OCI-LY3 (cell line): Measurements from ENCODE around the gene THTPA.

Experiments used
- H2AFZ ChIP-seq: fragments of 200-600, 300-600 bp; shearing (Covaris generic); 2 replicates; pipeline ENCODE4 v1.6.0; 2014; ENCODE audit warnings: antibody characterized with exemption, low read depth, low read length
- H3K27ac ChIP-seq: fragments of 200-600, 300-600 bp; sonication (generic); 2 replicates; pipeline ENCODE4 v1.5.1; 2014; ENCODE audit warnings: mild to moderate bottlenecking, low read length, moderate library complexity, mixed read lengths
- H3K27me3 ChIP-seq: fragments of 200-600, 300-600 bp; sonication (generic); 2 replicates; pipeline ENCODE4 v1.6.1; 2014; ENCODE audit warnings: low read depth, low read length, mixed read lengths
- H3K36me3 ChIP-seq: fragments of 200-600, 300-600 bp; sonication (generic); replicated peaks from 2 replicates; pipeline ENCODE3; 2014; ENCODE audit warnings: low read depth, low read length, mixed read lengths
- H3K4me1 ChIP-seq: fragments of 300-600, 200-600 bp; sonication (generic); 2 replicates; pipeline ENCODE4 v1.6.1; 2014; ENCODE audit warnings: low read length, mixed read lengths
- H3K4me2 ChIP-seq: fragments of 200-600, 300-600 bp; sonication (generic); 2 replicates; pipeline ENCODE4 v1.6.1; 2014; ENCODE audit warnings: low read length, mixed read lengths
- H3K4me3 ChIP-seq: fragments of 300-600, 200-600 bp; sonication (generic); 2 replicates; pipeline ENCODE4 v1.5.1; 2014; ENCODE audit warnings: antibody characterized with exemption, mild to moderate bottlenecking, low read length, moderate library complexity
- H3K79me2 ChIP-seq: fragments of 300-600, 200-600 bp; shearing (Covaris generic); 2 replicates; pipeline ENCODE4 v1.6.1; 2014; ENCODE audit warnings: mild to moderate bottlenecking, low read length, mixed read lengths
- H3K9ac ChIP-seq: fragments of 300-600, 200-600 bp; shearing (Covaris generic); 2 replicates; pipeline ENCODE4 v1.6.0; 2014; ENCODE audit warnings: mild to moderate bottlenecking, low read length, moderate library complexity
- H3K9me3 ChIP-seq: fragments of 200-600, 300-600 bp; shearing (Covaris generic); 2 replicates; pipeline ENCODE4 v1.6.1; 2014; ENCODE audit warnings: low read length, mixed read lengths; ENCODE audit not compliant: insufficient read depth
- H4K20me1 ChIP-seq: fragments of 200-600, 300-600 bp; sonication (generic); 2 replicates; pipeline ENCODE4 v1.6.1; 2016; ENCODE audit warnings: low read length, mixed read lengths; ENCODE audit not compliant: insufficient read depth
- EZH2phosphoT487 ChIP-seq: fragments of 200-600 bp; shearing (Covaris generic); IDR thresholded peaks from 2 replicates; pipeline ENCODE4 v1.6.1; 2018; ENCODE audit warnings: antibody characterized with exemption, mixed run types, low read depth
- TF ChIP-seq, protein P1 (sequence below): fragments of 200-600, 300-600 bp; sonication (generic); IDR thresholded peaks from 2 replicates; pipeline ENCODE4 v1.5.1; 2014; ENCODE audit warnings: antibody characterized with exemption, low read length, low read depth

Gene THTPA

DNA sequence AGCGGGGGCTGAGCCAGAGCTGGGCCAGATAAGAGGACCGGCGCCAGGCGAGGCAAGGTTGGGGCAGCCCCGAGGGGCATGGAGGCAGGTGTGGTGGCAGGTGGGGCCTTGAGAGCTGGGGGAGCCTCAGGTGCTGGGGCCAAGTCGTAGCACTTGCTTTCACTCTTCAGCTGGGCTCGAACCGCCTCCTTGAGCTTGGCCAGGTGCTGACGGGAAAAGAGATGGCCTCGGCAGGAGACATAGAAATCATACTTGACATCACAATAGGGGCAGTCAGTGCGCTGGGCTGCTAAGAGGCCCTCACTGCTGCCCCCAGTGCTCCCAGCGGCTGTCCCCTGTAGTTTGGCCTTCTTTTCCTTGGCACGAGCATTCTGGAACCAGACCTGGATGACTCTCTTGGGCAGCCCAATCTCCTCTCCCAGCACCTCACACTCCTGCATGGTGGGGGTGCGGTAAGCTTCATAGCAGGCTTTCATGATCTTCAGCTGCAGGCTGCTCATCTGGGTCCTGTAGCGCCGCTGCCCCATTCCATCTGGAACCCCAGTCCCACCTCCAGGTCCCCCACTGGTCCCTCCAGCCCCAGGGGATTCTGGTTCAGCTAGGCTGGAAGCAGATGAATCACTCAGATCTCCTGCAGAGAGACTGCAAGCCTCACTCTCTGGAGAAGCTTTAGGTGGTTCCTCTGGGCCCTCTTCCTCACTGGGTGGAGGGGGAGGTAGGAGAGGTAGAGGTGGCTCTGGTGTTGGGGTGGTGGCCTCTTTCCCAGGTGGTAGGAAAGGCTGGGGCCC lies 32.6 kb upstream of the THTPA start:
- no peak overlapping the region for H3K9ac ChIP-seq
- H3K79me2 ChIP-seq, result no peaks in the 10 kb centered on the region
- H3K9me3 ChIP-seq, result no peaks in the 10 kb centered on the region
- H3K27me3 ChIP-seq, result no peaks in the 10 kb centered on the region
- H3K4me2 ChIP-seq, result no peak overlapping the region
- no peaks in the 10 kb centered on the region for H4K20me1 ChIP-seq
- no peaks in the 10 kb centered on the region for H3K36me3 ChIP-seq
- H2AFZ ChIP-seq, result no peak overlapping the region
- no peak overlapping the region for H3K27ac ChIP-seq
- H3K4me1 ChIP-seq, result no peaks in the 10 kb centered on the region
- TF ChIP-seq, protein P1, sequence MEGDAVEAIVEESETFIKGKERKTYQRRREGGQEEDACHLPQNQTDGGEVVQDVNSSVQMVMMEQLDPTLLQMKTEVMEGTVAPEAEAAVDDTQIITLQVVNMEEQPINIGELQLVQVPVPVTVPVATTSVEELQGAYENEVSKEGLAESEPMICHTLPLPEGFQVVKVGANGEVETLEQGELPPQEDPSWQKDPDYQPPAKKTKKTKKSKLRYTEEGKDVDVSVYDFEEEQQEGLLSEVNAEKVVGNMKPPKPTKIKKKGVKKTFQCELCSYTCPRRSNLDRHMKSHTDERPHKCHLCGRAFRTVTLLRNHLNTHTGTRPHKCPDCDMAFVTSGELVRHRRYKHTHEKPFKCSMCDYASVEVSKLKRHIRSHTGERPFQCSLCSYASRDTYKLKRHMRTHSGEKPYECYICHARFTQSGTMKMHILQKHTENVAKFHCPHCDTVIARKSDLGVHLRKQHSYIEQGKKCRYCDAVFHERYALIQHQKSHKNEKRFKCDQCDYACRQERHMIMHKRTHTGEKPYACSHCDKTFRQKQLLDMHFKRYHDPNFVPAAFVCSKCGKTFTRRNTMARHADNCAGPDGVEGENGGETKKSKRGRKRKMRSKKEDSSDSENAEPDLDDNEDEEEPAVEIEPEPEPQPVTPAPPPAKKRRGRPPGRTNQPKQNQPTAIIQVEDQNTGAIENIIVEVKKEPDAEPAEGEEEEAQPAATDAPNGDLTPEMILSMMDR, result no peak
- TF ChIP-seq EZH2phosphoT487, result no peak
- no peak overlapping the region for H3K4me3 ChIP-seq

DNA sequence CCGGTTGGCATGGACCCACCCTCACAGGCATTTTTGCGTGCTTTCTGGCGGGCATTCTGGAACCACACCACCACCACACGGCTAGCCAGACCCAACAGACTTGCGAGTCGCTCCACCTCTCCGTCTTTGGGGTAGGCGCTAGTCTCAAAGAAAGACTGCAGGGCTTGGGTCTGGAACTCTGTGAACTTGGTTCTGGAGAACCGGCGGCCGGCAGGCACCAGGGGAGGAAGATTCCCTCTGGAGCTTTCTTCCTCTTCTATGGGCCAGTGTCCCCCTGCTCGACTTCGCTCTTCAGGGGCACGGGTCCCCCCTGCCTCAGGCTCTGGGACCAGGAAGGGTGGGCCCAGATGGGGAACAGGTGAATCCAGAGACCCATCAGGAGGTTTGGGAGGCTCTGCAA lies 31.1 kb upstream of the THTPA start:
- H3K4me3 ChIP-seq, result no peak overlapping the region
- TF ChIP-seq EZH2phosphoT487, result no peak
- TF ChIP-seq, protein P1, result no peak
- no peaks in the 10 kb centered on the region for H3K27me3 ChIP-seq
- H3K27ac ChIP-seq, result no peak overlapping the region
- H3K79me2 ChIP-seq, result no peaks in the 10 kb centered on the region
- no peak overlapping the region for H3K4me2 ChIP-seq
- no peaks in the 10 kb centered on the region for H3K36me3 ChIP-seq
- no peak overlapping the region for H2AFZ ChIP-seq
- H3K4me1 ChIP-seq, result no peaks in the 10 kb centered on the region
- H4K20me1 ChIP-seq, result no peaks in the 10 kb centered on the region
- no peaks in the 10 kb centered on the region for H3K9me3 ChIP-seq
- H3K9ac ChIP-seq, result no peak overlapping the region

DNA sequence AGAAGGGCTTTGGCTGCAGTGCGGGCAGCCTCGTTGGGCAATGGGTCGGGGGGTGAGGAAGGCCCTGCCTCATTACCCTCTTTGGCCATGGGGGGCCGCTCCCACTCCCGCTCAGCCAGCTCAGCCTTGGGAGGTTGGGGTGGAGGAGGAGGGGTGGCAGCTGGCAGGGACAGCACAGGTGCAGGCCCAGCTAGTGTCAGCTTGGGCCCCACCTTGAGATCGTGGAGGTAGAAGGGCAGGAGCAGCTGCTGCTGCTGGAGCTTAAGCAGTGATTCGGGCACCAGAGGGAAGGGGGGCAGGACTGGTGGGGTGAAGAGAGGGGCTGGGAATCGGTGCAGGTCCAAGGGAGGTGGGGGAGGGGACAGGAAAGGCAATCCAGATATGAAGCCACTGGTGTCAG lies 30.5 kb upstream of the THTPA start:
- TF ChIP-seq, protein P1, result no peak
- no peak for TF ChIP-seq EZH2phosphoT487
- Histone ChIP-seq H3K4me1 (no peaks in the 10 kb centered on the region), H3K27ac (no peak overlapping the region)

DNA sequence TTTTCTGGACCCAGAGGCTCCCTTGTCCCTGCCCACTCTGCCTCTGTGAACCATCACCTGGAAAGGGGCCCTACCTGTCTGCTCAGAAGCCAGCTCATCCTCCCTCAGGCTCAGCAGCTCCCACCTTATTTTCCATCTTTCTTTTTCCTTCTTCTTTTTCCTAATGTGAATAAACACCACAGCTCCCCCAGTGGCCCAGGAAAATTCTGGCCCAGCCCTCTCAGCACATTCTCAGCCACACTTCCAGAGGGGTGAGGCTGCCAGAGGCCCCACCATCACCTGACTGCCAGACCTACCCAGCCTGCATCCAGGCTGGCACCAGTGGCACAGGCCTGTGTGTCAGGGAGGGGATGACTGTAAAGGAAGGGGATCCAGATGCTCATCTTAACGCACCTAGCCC lies 27.5 kb upstream of the THTPA start:
- Histone ChIP-seq H3K4me1 (no peaks in the 10 kb centered on the region), H3K27ac (no peak overlapping the region), H2AFZ (no peak overlapping the region), H4K20me1 (no peaks in the 10 kb centered on the region), H3K9me3 (no peaks in the 10 kb centered on the region), H3K4me2 (no peak overlapping the region), H3K79me2 (no peaks in the 10 kb centered on the region), H3K27me3 (no peaks in the 10 kb centered on the region), H3K4me3 (no peak overlapping the region), H3K9ac (no peak overlapping the region), H3K36me3 (no peaks in the 10 kb centered on the region)
- TF ChIP-seq EZH2phosphoT487, result no peak
- TF ChIP-seq, protein P1, result no peak

More for the DNA sequence above, 30.5 kb upstream of the THTPA start:
- Histone ChIP-seq H4K20me1 (no peaks in the 10 kb centered on the region), H3K36me3 (no peaks in the 10 kb centered on the region), H3K4me2 (no peak overlapping the region), H3K79me2 (no peaks in the 10 kb centered on the region), H3K4me3 (no peak overlapping the region), H3K27me3 (no peaks in the 10 kb centered on the region), H3K9me3 (no peaks in the 10 kb centered on the region), H2AFZ (no peak overlapping the region), H3K9ac (no peak overlapping the region)
